Astrocyte (in vitro differentiated cells and primary cell): ENCODE results near the gene METTL1. TPM values are rescaled to one million over a fixed set of nuclear protein-coding genes. Genes with fewer than 3 reads are reported as not detected.

Experiments used
- DNase-seq: peaks from one replicate; pipeline ENCODE4 v3.0.0-alpha.2; 2010; ENCODE audit warnings: low read depth
- FAIRE-seq: peaks from 2 replicates; lab custom pipeline; 2011; peaks lifted over from hg19 to GRCh38; lab: Jason Lieb, UNC
- H2AFZ ChIP-seq: 2 replicates; pipeline ENCODE4 v1.6.0; 2012; ENCODE audit warnings: low read depth, low read length, inconsistent platforms
- H3K27ac ChIP-seq: 2 replicates; pipeline ENCODE4 v1.5.1; 2011; ENCODE audit warnings: low read depth, low read length, inconsistent platforms
- H3K27me3 ChIP-seq: 2 replicates; pipeline ENCODE4 v1.6.0; 2011; ENCODE audit warnings: low read length, inconsistent platforms; ENCODE audit not compliant: insufficient read depth
- H3K36me3 ChIP-seq: 2 replicates; pipeline ENCODE4 v1.5.1; 2011; ENCODE audit warnings: low read length, inconsistent platforms; ENCODE audit not compliant: insufficient read depth
- H3K4me1 ChIP-seq: 2 replicates; pipeline ENCODE4 v1.5.1; 2011; ENCODE audit warnings: low read length, inconsistent platforms; ENCODE audit not compliant: insufficient read depth
- H3K4me2 ChIP-seq: 2 replicates; pipeline ENCODE4 v1.6.0; 2012; ENCODE audit warnings: low read length, inconsistent platforms
- H3K4me3 ChIP-seq: 2 replicates; pipeline ENCODE4 v1.5.1; 2011; ENCODE audit warnings: low read depth, mild to moderate bottlenecking, low read length, inconsistent platforms; ENCODE audit not compliant: insufficient read depth
- H3K79me2 ChIP-seq: 2 replicates; pipeline ENCODE4 v1.6.0; 2012; ENCODE audit warnings: mild to moderate bottlenecking, low read length, inconsistent platforms; ENCODE audit not compliant: insufficient read depth
- H3K9ac ChIP-seq: 2 replicates; pipeline ENCODE4 v1.6.0; 2012; ENCODE audit warnings: mild to moderate bottlenecking, low read length, inconsistent platforms
- H3K9me3 ChIP-seq: 2 replicates; pipeline ENCODE4 v1.5.1; 2012; ENCODE audit warnings: low read depth, mild to moderate bottlenecking, low read length, inconsistent platforms; ENCODE audit not compliant: insufficient read depth
- H4K20me1 ChIP-seq: 2 replicates; pipeline ENCODE4 v1.6.0; 2012; ENCODE audit warnings: low read length, inconsistent platforms; ENCODE audit not compliant: insufficient read depth
- H3K27ac Mint-ChIP-seq: one replicate; pipeline ENCODE4 v1.8.0; 2021; ENCODE audit warnings: mild to moderate bottlenecking, mixed read lengths; ENCODE audit not compliant: unreplicated experiment
- H3K27me3 Mint-ChIP-seq: one replicate; pipeline ENCODE4 v1.8.0; 2021; ENCODE audit warnings: low read depth, mixed read lengths; ENCODE audit not compliant: unreplicated experiment
- H3K36me3 Mint-ChIP-seq: one replicate; pipeline ENCODE4 v1.8.0; 2021; ENCODE audit warnings: low read depth, mixed read lengths; ENCODE audit not compliant: unreplicated experiment
- H3K4me1 Mint-ChIP-seq: one replicate; pipeline ENCODE4 v1.8.0; 2021; ENCODE audit warnings: low read depth, mixed read lengths; ENCODE audit not compliant: unreplicated experiment
- H3K4me3 Mint-ChIP-seq: one replicate; pipeline ENCODE4 v1.8.0; 2021; ENCODE audit warnings: mild to moderate bottlenecking, moderate library complexity, mixed read lengths; ENCODE audit not compliant: unreplicated experiment
- H3K9me3 Mint-ChIP-seq: one replicate; pipeline ENCODE4 v1.8.0; 2021; ENCODE audit warnings: mild to moderate bottlenecking, mixed read lengths; ENCODE audit not compliant: unreplicated experiment
- EZH2 ChIP-seq: IDR thresholded peaks from 2 replicates; pipeline ENCODE4 v1.6.1; 2012; ENCODE audit warnings: mild to moderate bottlenecking, low read length, inconsistent platforms; ENCODE audit not compliant: insufficient read depth
- total RNA-seq: library from RNA; stranded (reverse); gene quantifications from 2 replicates; pipeline ENCODE4 v1.2.1, GENCODE V29; 2021
- TF ChIP-seq, protein P1 (sequence below): IDR thresholded peaks from 2 replicates; pipeline ENCODE4 v1.5.1; 2011; ENCODE audit warnings: low read depth, mild to moderate bottlenecking, inconsistent platforms, low read length, moderate library complexity; ENCODE audit not compliant: insufficient read depth

Gene METTL1
- total RNA-seq, 1 donor from 2014 or later, result 21.1 TPM

DNA sequence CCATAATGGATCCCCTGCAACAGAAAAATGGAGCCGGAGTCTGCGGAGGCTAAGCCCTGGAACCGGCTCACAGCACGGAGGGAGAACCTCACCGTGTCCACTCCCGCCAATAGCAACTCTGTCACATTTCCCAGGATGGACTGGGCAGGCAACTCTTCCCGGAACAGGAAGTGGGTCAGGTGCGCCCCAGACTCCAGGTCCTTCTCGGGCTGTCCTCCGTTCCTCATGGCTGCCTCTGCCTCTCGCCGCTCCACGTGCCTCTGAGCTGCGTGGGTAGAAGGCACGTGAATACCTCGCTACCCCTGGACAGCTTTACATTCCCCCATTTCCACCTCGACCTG, 7.3 kb downstream of the METTL1 start:
- Mint-ChIP-seq H3K9me3 (no peaks in the 10 kb centered on the region), H3K27me3 (peaks cover 50% of the 10 kb centered on the region), H3K36me3 (peaks cover 20% of the 10 kb centered on the region), H3K4me1 (peaks cover 5% of the 10 kb centered on the region), H3K4me3 (no peak overlapping the region), H3K27ac (no peak overlapping the region)
- peaks cover 10% of the 10 kb centered on the region for H4K20me1 ChIP-seq
- TF ChIP-seq, protein P1, sequence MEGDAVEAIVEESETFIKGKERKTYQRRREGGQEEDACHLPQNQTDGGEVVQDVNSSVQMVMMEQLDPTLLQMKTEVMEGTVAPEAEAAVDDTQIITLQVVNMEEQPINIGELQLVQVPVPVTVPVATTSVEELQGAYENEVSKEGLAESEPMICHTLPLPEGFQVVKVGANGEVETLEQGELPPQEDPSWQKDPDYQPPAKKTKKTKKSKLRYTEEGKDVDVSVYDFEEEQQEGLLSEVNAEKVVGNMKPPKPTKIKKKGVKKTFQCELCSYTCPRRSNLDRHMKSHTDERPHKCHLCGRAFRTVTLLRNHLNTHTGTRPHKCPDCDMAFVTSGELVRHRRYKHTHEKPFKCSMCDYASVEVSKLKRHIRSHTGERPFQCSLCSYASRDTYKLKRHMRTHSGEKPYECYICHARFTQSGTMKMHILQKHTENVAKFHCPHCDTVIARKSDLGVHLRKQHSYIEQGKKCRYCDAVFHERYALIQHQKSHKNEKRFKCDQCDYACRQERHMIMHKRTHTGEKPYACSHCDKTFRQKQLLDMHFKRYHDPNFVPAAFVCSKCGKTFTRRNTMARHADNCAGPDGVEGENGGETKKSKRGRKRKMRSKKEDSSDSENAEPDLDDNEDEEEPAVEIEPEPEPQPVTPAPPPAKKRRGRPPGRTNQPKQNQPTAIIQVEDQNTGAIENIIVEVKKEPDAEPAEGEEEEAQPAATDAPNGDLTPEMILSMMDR, result no peak
- no peak for TF ChIP-seq EZH2
- DNase-seq (no peak), FAIRE-seq (no peak)
- no peaks in the 10 kb centered on the region for H3K9me3 ChIP-seq
- no peak overlapping the region for H3K27ac ChIP-seq
- peak overlapping the region; percentile 44 for H3K4me3 ChIP-seq
- H3K79me2 ChIP-seq, result no peaks in the 10 kb centered on the region
- H3K4me2 ChIP-seq, result peak overlapping the region; percentile 80
- peak overlapping the region; percentile 31 for H3K9ac ChIP-seq
- peaks cover 26% of the 10 kb centered on the region for H3K4me1 ChIP-seq
- peak overlapping the region; percentile 49 for H2AFZ ChIP-seq
- H3K27me3 ChIP-seq, result peaks cover 36% of the 10 kb centered on the region
- H3K36me3 ChIP-seq, result no peaks in the 10 kb centered on the region

DNA sequence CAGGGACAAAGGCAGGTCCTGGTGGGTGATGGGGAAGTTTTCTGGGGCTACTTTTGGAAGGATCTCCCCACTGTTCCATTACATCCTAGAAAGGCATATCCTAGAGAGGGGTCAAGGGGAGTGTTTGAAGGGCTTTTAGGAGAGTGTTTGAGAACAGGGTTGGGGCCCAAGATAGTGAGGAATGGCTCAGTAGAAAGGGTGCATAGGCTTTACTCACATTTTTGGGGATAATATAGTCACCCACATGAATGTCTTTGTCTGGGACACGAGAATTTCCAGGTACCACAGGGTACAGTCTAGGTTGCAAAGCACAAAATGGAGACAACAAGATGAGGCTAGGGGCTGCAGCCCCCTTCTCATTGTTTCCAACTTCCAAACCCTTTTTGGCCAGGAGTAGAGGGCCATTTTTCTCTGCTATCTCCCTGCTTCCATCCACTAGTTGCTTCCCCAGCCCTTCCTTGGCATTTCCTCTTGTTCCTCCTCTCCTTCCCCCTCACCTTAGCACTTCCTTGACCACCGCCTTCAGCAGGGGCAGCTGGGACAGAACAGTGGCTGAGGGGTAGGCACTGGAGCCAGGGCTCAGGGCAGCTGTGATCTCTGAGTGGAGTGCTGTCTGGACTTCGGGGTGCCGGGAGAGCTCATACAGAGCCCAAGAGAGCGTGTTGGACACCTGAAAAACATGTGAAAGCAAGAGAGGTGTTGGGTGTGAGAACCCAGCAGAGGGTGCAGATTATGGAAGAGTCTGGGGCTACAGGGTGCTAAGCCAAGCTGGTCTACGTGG, 7.8 kb downstream of the METTL1 start:
- peaks cover 26% of the 10 kb centered on the region for H3K4me1 ChIP-seq
- peak overlapping the region; percentile 50 for H3K27ac Mint-ChIP-seq
- peaks cover 50% of the 10 kb centered on the region for H3K27me3 Mint-ChIP-seq
- FAIRE-seq, result no peak
- peaks cover 5% of the 10 kb centered on the region for H3K4me1 Mint-ChIP-seq
- no peak overlapping the region for H2AFZ ChIP-seq
- H3K9ac ChIP-seq, result no peak overlapping the region
- no peaks in the 10 kb centered on the region for H3K36me3 ChIP-seq
- H3K36me3 Mint-ChIP-seq, result peaks cover 19% of the 10 kb centered on the region
- H3K4me2 ChIP-seq, result peak overlapping the region; percentile 80
- H3K9me3 Mint-ChIP-seq, result no peaks in the 10 kb centered on the region
- no peak overlapping the region for H3K27ac ChIP-seq
- no peak overlapping the region for H3K4me3 ChIP-seq
- no peaks in the 10 kb centered on the region for H3K79me2 ChIP-seq
- H4K20me1 ChIP-seq, result peaks cover 10% of the 10 kb centered on the region
- no peak overlapping the region for H3K4me3 Mint-ChIP-seq
- DNase-seq, result no peak
- peaks cover 36% of the 10 kb centered on the region for H3K27me3 ChIP-seq
- no peaks in the 10 kb centered on the region for H3K9me3 ChIP-seq
- TF ChIP-seq, protein P1, result no peak
- no peak for TF ChIP-seq EZH2

DNA sequence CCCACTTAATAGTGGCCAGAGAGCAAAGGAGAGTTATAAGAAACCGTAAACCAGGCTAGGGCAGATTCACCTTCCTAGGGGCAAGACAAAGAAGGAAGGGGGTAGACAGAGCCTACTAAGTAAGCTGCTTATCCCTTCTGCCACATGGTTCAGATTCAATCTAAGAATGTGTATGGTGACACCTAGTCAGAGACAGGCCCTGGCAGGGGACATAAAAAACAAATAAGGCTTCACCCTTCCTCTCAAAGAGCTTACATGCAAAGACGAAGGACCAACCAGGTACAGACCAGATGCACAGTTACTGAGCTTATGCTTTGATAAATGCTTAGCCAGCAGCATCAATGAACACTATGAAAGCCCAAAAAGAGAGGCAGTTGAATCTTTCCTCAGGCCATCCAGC, 9.4 kb downstream of the METTL1 start:
- H3K4me3 ChIP-seq, result no peak overlapping the region
- DNase-seq (no peak), FAIRE-seq (no peak)
- no peaks in the 10 kb centered on the region for H3K9me3 ChIP-seq
- no peaks in the 10 kb centered on the region for H3K36me3 ChIP-seq
- no peaks in the 10 kb centered on the region for H3K79me2 ChIP-seq
- peaks cover 10% of the 10 kb centered on the region for H4K20me1 ChIP-seq
- peaks cover 26% of the 10 kb centered on the region for H3K4me1 ChIP-seq
- no peak overlapping the region for H3K9ac ChIP-seq
- H2AFZ ChIP-seq, result no peak overlapping the region
- no peak overlapping the region for H3K27ac Mint-ChIP-seq
- TF ChIP-seq EZH2, result no peak
- TF ChIP-seq, protein P1, result no peak
- no peak overlapping the region for H3K4me3 Mint-ChIP-seq
- no peaks in the 10 kb centered on the region for H3K9me3 Mint-ChIP-seq
- peaks cover 36% of the 10 kb centered on the region for H3K27me3 ChIP-seq
- peaks cover 49% of the 10 kb centered on the region for H3K27me3 Mint-ChIP-seq
- no peak overlapping the region for H3K27ac ChIP-seq
- no peak overlapping the region for H3K4me2 ChIP-seq
- peaks cover 5% of the 10 kb centered on the region for H3K4me1 Mint-ChIP-seq
- peaks cover 19% of the 10 kb centered on the region for H3K36me3 Mint-ChIP-seq
